Cardiac ventricle fibroblast (primary cell): ENCODE results near the gene NEUROD1. TPM values are rescaled to one million over a fixed set of nuclear protein-coding genes. Genes with fewer than 3 reads are reported as not detected.

Experiments
- total RNA-seq: library from RNA; depleted of rRNA; stranded (reverse); fragments of >200 nt; gene quantifications from 2 replicates; pipeline ENCODE4 v1.2.3, GENCODE V29; 2015

The NEUROD1 gene
- total RNA-seq, result not detected in 2 replicates

DNA sequence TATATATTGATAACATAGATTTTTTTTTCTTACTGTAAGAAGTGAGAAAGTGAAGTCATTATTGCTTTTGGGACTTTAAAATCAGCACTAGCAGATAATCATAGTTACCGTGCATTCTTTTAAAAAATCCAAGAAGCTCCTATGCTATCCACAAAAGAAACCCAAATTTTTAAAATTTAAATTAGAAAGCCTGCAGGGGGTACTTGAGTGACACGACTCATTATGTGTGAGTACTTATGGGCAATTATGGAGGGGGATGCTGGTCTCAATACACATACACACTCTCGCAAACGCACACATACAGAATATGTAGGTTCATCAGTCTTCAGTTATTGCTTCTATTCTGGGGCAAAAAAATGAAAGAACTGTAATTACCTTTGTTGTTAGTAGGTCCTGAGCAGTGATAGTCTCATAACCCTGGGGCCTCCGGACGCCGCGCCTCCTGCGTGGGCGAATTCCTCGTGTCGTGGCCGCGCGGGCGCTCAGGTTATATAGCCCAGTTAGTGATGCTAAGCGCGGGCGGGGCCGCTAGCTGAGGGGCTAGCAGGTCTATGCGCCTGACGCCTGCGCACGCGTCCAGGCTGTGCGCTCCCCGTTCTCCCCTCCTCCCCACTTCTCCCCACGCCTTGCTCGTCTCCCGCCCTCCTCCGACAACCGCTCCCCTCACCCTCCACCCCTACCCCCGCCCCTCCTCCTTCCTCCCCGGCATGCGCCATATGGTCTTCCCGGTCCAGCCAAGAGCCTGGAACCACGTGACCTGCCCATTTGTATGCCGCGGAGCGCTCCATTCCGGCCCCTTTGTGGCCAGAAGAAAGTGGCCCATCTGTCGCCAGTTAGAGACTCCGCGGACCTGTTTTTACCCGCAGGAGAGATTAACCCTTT is at the start of gene NEUROD1:
NEUROD1 (minus strand) TSS at position 463 of the 882 bp plus-strand sequence. CDS start 1,657 bp downstream, outside the sequence.

DNA sequence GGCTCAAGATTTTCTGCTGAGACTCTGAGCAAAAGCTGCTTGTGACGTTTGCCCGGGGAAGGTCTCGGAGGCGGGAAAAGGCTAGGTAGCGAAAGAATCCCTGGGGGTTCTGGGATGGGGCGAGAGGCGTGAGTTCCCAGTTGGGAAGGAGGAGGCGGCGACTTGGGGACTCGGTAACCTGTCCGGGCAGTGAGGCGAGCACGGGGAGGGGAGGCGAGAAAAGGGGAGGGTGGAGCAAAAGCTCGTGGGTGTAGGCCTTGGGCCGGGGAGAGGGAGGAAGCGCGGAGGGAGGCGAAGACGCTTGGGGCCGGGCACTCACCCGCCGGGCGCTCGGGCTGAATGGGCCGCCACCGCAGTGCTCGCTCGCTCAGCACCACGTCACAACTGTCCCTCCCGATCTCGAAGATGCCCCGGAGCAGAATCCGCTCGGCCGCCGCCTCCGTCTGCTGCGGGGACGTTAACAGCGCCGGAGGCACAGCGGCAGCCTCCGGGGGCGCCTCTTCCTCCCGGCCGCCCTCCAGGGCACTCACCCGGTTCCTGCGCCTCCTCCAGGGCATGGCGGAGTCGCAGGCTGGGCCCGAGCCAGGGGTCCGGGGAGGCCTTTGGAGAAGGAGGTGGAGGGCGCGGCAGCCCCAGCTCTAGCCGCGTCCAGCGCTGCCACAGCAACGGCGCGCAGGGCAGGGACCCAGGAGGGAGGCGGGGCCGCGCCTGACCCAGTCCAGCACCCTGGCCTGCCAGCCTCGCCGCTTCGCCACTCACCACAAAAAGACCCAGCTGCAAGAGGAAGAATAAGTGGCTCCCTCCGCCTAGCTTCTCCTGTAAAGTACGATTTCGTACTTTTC is 23.6 kb downstream of the NEUROD1 start, which contains the start of gene CERKL:
CERKL (minus strand) TSS at position 656 of the 842 bp plus-strand sequence; CDS start at position 557, 99 bp downstream.

Other genes starting within 250 kb of the NEUROD1 start
- gene ITGA4, start 223.1 kb downstream of the NEUROD1 start, total RNA-seq, result 2.3 and 4.8 TPM in 2 replicates
- not detected in 2 replicates for gene CERKL, start 23.4 kb downstream of the NEUROD1 start, total RNA-seq
- gene ITPRID2, start 211.2 kb upstream of the NEUROD1 start, total RNA-seq, result 29.9 and 31.9 TPM in 2 replicates